T47D (cell line): ENCODE data around the gene KAZN.

ENCODE experiments used
- DNase-seq, 2 experiments: peaks; one replicate each; pipeline versions ENCODE4 v3.0.0 to v3.0.0-alpha.2; 2011 to 2012; ENCODE audit warnings: low read depth in 1 of 2, low spot score in 1 of 2
- JUND ChIP-seq: IDR thresholded peaks from 2 replicates; pipeline ENCODE4 v1.6.1; 2012; ENCODE audit warnings: low read depth
- in situ Hi-C: cut with HindIII; loops from 2 replicates; pipeline ENCODE4 v1.10.0; 2016; ENCODE audit warnings: low sequenced_read_pairs, low pct_unique_long_range_greater_than_20kb

The KAZN gene

DNA sequence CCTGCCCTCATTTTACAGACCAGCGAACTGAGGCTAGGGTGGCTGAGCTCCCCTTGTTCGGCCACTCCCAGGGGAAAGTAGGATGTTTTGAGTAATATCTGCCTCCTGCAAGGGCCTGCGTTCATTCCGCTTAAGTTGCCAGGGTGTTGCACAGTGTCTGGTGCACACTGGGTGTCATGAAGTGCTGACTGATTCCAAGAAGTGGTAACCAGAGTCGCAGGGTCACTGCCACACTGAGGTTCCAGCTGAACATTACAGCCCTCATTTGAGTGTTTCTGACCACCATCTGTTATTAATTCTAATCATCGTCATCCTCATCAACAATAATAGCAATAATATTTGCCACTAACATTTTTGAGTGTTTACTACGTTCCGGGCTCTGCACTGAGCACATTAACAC, 250.6 kb downstream of the KAZN start:
- TF ChIP-seq JUND, result no peak
- in situ Hi-C loops, result no loop called here
- DNase-seq, result no peak

DNA sequence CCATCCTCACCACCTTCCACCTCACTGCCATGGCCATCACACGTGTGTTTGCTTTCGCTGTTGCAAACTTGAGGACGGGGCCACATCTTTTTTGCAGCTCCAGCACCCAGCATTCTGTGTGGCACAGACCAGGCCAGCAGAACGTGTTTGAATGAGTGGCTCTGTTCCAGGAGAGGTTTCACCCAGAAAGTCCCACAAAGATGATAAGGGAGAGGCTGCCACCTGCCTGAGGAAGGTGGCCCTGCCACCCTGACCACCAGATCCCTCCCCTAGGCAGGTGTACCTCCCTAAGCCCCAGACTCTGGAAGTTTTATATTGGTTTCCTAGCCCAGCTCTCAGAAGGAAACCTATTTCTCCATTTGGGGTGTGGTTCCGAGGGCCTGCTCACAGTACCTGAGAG, 252.1 kb downstream of the KAZN start:
- DNase-seq, result peak in 1 of 2 experiments; percentile 10
- no peak for TF ChIP-seq JUND

DNA sequence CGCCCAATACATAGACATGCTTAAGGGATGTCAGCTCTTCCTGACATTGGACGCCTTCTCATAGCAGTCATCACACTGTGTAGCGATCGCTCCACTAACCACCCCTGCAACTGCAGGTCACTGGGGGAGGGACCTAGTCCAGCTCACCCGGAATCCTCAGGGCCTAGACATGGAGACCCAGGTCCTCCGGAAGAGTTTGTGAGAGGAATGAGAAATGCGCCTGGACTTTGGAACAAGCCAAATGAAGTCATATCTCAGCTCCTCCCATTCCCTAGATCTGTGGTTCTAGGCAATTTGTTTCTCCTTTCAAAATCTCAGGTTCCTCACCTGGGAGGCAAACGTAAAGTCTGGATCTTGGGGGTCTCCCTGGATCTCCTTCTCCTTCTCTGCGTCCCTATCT, 253.3 kb downstream of the KAZN start:
- no peak for DNase-seq
- in situ Hi-C loops, result no loop called here
- no peak for TF ChIP-seq JUND

More for the DNA sequence above, 252.1 kb downstream of the KAZN start:
- in situ Hi-C loops, result no loop called here

DNA sequence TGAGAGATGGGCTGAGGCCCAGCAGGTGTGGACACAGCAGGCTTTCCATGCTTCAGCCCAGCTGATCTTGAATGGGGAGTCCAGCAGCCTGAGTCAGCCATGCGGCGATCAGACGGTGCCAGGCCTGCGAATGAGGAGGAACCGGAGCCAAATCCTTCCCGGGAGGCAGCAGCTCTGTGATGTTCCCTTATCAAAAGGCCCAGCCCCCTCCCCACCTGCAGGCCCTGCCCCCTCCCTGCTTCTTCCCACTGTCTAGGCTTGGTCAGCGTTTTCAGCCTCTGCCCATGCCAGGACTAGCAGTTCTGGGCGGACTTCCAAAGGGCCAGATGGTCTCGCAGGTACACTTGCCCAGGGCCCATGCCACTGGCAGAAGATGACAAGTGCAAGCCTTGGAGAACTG, 253.8 kb downstream of the KAZN start:
- no peak for TF ChIP-seq JUND
- no peak for DNase-seq
- in situ Hi-C loops, result no loop called here

DNA sequence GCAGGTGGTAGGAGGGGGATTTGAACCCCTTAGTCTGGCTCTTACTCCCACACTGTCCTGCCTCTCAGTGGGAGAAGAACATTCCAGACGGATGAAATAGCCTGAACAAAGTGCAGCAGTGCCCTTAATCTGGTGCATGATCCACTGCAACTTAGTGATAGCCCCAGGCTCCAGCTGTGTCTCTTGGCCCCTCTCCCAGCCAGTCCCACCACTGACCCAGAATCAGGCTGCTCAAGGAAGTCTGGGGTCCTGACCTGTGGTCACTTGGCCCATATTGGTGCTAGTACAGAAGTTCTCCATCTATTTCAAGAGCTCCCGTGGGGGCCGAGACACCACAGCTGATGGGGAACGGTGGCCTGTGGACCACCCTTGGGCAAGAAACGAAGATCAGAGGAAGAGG, 255.0 kb downstream of the KAZN start:
- TF ChIP-seq JUND, result no peak
- in situ Hi-C loops, result no loop called here
- DNase-seq, result no peak

DNA sequence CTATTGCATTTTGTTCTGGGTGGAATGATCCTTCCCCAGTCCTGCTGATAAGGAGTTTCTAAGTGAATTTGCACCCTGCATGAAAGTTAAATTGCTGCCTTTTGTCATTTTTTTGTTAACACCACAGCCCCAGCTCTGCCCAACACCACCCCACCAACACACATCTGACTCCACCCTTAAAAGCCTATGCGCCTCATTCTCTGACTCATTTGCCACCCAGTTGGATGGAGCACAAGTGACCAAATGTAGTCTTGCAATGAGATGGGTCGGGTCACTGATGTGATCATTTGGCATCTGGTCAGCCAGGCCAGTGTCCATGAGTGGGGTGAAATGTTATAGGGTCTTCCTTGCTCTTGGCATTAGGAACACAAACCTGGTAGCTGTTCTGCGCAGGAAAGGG, 256.8 kb downstream of the KAZN start:
- TF ChIP-seq JUND, result no peak
- in situ Hi-C loops, result no loop called here
- DNase-seq, result no peak

DNA sequence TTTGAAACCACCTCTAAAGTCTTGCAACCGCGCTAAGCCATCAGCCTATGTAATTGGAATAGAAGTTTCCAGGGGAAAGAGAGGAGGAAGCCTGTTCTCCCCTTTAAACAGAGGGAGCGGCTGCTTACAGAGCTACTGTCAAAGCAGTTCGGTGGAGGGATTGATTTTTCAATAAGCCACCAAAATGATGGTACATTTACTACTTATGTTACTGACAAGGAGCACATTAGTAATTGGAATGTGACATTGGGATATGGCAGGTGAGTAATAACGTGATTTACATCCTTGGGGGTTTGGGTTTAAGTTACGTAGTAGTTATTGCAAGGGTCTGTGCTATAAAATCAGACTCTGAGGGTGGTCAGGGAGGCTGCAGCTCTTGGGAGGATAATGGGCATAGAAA, 257.3 kb downstream of the KAZN start:
- no peak for DNase-seq
- in situ Hi-C loops, result no loop called here
- TF ChIP-seq JUND, result no peak

DNA sequence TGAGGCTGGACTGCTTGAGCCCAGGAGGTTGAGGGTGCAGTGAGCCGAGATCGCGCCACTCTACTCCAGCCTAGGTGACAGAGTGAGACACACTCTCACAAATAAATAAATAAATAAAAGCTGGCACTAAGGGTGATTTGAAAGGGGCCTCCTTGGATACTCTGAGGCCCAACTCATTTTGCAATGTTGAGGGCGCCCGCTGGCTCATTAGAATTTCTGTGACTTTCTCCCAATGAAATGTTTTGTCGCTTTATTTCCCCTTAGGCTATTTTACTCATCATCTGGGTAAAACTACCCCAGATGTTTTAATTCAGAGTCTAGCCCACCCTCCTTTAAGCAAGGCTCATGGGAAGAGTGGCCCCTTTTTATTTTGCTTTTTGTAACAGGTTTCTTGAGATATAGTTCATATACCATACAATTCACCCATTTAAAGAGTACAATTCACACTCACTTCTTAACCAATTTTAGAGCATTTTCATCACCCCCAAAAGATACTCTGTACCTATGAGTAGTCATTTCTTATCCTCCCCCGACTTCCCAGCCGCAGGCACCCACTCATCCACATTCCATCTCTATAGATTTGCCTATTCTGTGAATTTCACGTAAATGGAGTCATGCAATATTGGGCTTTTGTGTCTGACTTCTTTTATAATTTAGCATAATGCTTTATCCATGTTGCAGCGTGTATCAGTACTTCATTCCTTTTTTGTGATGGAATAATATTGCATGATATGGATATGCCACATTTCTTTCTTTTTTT, 259.1 kb downstream of the KAZN start:
- DNase-seq, result no peak
- in situ Hi-C loops, result no loop called here
- no peak for TF ChIP-seq JUND

DNA sequence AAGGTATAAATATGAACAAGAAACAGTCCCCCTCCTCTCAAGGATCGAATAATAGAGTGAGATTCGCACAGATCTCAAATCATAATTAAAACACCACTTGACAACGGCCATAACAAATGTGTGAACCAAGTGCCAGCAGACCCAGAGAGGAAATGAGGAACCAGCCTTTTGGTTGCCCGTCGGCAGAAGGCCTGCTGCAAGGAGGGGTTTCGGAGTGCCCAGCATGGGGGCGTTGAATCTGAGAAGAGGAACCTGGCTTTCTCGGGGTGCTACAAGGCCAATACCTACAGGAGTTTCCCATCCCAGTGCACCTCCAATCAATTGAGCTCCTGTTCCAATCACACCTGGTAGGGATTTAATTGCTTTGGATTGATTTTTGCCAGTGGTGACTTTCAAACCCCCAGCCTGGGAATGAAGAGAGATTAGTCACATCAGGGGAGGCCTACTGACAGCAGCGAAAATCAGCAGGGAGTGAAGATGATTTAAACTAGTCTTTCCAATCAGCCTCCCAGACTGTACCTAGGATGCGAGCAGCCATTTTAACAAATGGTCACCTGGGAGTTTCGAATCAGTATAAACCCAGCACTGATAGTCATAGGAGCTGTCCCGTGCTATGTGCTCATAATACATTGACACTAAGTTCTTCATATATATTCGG, 263.8 kb downstream of the KAZN start:
- TF ChIP-seq JUND, result no peak
- no peak for DNase-seq
- in situ Hi-C loops, result no loop called here

DNA sequence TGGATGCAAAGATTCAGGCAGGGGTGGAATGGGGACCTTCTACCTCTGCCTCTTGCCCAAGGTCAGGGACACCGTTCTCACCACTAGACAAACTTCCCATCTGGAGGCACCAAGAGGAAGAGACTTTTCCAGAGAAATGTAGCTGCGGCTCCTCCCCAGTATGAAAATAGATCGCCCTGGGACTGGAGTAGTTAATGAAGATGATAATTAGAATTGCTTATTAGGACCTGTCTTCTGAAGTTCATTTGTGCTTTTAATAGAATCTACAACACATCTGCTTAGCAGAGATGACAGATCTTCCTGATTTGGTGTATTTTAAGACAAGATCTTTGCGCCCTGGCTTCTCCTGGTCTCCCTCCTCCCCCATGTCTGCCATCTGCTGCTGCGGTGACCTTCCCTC, 266.6 kb downstream of the KAZN start:
- TF ChIP-seq JUND, result no peak
- no peak for DNase-seq
- in situ Hi-C loops, result no loop called here

DNA sequence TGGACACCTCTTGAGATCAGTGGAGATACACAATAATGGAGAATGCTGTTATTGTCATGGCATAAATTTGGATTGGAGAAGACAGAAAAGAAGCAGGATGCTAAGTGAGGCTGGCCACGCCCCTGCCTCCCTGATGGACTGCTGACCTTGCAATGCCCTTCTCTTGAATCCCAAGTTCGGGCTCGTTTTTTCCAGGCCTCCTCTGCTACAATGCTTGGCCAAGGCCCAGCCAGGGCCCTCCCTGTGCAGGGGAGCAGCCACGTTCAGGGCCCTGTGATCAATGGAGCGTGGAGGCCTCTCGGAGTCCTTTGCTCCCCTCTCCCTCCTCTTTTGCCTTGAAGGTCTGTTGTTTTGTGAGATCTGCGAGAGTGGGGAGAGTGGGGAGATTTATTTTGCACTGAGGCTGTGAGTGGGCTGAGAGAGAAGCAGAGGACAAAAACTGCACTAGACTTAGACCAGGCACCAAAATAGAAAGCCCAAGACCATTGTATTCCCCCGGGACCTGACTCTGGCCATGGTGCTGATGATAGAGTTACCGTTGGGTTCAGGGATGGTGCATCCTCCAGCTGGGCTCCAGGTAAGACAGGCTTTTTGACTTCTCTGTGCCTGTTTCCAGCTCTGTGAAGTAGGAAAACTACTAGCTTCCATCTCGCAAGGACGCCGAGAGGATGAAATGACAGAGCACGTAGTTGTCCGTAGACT, 268.6 kb downstream of the KAZN start:
- in situ Hi-C loops, result no loop called here
- DNase-seq, result peak in 1 of 2 experiments; percentile 9
- no peak for TF ChIP-seq JUND

DNA sequence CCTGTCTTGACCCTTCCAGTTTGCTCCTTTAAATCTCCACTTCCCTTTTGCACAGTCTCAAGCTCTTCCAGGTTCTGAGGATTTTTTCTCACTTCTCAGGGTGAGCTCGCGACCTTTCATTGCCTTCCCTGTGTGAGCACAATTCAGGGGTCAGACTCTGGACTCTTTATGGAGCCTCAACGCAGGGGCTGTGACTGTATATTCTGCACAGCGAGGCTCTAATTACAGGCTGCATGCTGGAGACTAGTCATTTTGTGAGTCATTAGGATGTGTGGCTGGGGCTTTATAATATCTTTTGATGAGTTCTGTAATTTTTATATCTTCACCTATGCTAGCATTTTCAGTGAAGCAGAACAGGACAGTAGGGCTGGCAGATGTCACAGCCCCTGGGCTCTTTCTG, 270.7 kb downstream of the KAZN start:
- TF ChIP-seq JUND, result no peak
- in situ Hi-C loops, result no loop called here
- no peak for DNase-seq
